Femur (tissue), 1 donor: ENCODE results near the gene NEURL1.
"Not testable (repeated sequence)": the region's sequence is repeated elsewhere in the genome, so short reads cannot be mapped to it uniquely, and the experiment has no call there.

ENCODE experiments used
- DNase-seq: peaks from one replicate; pipeline ENCODE4 v3.0.0-alpha.2; 2017

The NEURL1 gene

DNA sequence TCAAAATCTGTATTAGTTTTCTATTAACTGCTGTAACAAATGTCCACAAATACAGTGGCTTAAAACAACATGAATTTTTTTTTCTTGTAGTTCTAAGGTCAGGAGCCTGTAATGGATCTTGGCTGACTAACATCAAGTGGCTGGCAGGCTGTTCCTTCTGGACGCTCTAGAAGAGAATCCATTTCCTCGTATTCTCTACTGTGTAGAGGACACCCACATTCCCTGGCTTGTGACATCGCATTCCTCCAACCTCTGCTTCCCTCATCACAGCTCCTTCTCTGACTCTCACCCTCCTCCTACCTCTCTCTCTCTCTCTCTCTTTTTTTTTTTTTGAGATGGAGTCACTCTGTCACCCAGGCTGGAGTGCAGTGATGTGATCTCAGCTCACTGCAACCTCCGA, 30.0 kb upstream of the NEURL1 start:
- DNase-seq, result no peak

DNA sequence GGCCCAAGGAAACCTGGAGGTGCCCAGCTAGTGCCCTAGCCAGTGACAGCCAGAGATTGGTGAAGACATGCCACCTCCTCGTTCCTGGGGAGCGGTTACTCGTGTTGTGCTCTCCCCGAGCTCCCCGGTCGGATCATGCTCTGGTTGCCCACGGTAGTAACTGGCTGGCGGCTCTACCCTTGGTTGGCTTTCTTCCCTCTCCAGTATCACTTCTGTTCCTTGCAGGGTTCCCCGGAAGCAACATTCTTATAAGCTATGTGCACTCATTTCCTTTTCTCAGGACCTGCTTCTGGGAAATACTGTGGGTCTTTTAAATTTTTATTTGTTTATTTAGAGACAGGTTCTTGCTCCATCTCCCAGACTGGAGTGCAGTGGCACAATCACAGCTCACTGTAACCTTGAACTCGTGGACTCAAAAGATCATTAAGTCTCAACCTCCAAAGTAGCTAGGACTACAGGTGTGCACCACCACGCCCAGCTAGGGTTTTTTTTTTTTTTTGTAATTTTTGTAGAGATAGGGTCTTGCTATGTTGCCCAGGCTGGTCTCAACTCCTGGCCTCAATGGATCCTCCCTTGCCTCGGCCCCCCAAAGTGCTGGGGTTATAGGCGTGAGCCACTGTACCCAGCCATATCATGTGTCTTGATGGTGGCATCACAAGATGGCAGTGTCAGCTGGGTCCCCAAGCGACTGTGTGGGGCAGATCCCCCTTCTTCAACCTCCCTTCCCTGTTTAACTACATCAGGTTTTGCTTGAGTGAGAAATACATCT, 27.9 kb upstream of the NEURL1 start:
- DNase-seq, result no peak

DNA sequence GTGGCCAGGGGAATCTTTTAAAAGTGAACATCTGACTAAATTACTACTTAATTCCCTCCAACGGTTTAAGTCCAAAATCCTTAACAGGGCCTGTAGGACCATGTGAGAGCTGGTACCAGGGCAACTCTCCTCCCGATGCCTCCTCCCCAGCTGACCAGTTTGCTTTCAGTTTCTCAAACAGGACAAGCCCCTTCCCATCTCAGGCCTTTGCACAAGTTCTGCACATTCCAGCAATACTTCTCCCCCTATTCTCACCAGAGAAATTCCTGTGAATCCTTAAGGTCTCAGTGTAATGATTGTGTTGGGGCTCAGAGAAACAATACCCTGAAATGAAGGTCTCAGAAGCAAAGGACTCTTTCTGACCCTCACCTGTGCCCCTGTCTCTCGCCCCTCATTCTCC, 26.8 kb upstream of the NEURL1 start:
- DNase-seq, result no peak

DNA sequence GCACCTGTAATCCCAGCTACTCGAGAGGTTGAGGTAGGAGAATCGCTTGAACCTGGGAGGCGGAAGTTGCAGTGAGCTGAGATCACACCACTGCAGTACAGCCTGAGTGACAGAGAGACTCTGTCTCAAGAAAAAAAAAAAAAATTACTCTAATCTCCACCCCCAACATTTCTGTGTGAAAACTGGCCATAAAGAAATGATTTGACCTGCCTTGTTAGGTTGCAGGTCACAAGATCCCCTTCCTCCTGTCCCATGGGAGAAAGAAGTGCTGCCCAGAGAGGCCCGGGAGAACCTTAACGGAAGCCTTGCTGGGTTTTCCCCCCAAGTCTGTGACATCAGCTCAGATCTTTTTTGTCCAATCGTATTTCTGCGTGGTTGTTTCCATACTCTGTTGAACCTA, 26.1 kb upstream of the NEURL1 start:
- no peak for DNase-seq

DNA sequence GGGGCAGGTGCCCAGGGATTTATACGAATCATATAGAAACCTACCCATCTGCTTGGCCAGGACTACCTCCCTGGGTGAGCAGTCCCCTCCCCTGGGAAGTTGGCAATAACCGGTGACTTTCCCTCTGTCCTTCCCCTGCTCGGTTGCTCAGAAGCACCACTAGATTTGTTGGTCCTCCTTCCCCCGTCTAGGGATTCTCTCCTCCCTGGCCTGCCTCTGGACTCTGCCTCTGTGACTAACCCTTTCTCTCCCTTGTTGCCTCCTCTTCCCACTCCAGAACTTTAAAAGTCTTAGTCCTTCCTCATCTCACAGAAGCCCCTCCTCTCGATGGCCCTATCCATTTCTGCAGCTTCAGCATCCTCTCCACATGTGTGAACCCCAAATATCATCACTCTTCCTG, 24.3 kb upstream of the NEURL1 start:
- DNase-seq, result no peak

DNA sequence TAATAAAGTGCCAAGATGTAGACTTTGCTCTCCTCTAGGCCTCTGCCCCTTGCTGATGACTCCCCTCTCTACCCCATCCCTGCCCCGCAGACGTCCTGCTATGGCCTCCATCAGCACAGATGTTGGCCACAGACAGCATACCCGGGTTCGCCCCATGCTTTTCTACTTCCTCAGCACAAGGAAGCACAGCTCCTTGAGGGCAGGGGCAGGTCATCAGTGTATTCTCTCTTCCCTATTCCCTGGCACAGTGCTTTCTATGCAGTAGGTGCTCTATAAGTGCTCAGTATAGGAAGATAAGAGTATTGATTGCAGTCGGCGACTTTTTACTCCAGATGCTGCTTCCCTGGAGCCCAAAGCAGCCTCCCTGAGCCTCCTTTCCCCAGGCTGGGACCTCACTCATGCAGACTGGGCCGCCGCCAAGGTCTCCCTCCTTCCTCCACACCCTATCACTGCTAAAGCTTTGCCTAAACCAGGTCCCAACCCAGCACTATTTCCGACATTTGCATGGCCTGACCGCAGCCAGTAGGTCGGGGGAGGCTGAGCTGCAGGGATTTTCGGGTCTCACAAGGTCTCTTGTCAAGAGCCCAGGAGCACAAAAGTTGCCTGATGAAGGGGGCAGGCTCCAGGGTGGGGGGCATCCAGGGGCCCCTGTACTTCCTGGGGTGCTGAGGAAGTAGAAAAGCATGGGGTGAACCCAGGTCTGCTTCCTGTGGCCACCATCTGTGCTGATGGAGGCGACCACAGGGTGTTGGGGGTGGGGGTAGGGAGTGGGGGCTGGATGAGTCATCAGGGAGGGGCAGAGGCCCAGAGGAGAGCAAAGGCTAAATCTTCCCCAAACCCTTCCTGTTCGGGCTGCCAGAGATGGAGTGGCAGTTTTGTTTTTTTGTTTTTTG, 22.5 kb upstream of the NEURL1 start:
- DNase-seq, result peak; percentile 34

DNA sequence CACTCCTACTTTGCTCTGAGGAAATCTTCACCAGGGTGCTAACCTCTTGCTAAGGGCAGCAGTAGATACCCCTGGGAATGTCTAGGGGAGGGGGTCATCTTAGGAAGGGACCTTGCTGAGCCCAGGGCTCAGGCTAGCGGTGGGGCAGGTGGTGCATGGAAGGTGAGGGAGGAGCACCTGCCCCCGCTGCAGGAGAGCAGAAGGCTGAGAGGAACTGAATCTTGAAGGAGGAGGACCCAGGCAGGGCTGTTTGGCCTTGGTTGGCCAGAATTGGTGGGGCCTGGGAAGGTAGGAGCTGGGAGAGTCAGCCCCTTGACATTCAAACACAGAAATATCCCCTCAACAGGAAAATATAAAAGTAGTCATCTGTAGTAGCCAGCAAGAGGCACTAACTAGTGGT, 21.5 kb upstream of the NEURL1 start:
- no peak for DNase-seq

DNA sequence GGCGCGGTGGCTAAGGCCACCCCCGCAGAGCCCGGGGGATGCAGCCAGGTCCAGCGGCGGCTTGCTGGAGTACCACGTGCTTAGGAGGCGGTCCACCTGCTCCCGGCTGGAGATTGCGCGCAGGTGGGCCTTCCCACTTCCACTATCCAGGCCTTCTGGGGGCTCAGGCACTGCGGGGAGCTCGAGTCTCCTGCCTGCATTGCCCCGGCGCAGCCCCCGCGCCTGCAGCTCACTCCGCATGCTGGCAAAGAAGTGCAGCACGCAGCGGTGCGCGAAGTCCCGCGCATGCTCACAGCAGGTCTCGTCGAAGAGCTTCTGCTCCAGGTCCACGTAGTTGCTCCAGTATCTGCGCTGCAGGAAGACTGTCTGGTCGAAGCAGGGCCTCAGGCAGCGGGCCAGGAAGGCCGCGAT, 20.2 kb upstream of the NEURL1 start:
- no peak for DNase-seq

DNA sequence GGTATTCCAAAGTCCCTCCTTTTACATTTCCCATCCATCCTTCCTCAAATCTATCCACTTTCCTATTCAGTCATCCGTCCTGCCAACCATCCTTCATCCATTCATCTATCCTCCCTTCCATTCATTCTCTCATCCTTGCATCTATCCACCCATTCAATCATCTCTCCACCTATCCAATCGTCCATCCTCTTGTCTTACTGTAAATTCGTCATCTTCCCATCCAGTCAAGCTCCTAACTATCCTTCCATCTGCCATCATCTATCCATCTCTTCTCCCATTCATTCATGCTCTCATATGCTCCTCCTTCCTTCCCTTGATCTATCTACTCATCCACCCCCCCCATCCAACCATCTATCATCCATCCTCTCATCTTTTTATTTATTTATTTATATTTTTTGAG, 19.4 kb upstream of the NEURL1 start:
- no peak for DNase-seq

DNA sequence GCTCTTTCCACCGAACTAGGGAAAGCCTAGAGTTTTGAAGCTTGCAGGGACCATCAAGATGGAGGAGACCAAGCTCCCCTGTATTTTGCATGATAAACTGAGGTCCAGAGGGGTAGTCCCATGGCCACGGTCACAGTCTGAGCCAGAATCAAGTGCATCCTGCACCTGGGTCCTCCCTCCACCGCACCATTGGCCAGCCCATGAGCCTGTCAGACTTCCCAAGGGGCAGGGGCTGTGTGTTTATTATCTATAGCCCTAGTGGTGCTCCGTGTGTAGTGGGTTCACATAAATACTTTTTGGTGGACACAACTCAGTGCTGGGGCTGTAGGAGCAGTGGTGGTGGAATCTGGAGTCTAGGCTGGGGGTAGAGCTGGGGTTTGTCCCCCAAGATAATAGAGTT, 18.1 kb upstream of the NEURL1 start:
- DNase-seq, result no peak

DNA sequence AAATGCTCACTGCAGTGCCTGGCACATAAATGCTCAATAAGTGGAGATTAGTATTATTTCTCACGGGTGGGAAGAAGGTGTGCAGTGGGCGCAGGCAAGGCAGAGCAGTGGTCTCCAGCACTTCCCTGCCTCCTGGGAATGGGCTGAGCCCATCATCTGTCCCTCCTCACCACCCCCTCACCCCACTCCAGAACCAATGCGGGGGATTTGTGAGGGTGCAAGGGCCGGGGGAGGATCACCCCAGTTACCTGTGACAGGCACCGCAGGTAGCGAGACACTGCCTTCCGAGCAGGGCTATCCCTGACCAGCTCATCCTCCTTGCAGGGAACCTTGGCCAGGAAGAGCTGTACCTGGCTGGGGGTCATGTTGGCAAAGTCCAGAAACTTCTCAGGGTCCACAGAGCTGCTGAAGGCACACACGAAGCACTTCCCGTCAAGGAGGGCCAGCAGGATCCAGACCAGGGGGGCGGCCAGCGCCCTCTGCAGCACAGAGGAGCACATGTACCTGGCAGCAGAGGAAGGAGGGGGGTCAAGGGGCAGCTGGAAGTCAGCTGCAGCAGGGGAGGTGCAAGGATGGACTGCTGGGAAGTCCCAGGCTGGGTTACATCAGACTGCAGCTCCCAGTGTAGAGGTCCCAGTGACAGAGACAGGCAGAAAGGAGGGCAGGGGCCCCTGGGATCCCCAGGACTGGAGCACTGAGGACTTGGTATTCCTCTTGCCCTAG, 17.3 kb upstream of the NEURL1 start:
- no peak for DNase-seq

DNA sequence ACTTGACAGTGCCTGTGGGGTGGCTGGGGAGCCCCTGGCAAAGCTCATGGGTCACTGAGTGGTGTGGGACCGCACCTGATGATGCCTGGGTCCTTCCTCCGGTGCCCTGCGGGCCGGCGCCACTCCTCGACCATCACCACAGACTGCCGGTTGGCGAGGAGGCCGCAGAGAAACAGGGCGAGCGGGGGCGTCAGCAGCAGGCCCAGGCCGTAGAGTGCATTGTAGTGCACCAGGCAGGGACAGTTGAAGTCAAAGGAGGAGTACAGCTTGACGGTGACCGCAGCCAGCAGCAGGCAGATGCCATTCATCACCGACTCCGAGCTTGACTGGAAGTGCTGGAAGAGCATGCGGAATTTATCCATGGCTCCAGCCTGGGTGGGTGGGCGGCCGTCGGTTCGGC, 14.8 kb upstream of the NEURL1 start:
- DNase-seq, result no peak

DNA sequence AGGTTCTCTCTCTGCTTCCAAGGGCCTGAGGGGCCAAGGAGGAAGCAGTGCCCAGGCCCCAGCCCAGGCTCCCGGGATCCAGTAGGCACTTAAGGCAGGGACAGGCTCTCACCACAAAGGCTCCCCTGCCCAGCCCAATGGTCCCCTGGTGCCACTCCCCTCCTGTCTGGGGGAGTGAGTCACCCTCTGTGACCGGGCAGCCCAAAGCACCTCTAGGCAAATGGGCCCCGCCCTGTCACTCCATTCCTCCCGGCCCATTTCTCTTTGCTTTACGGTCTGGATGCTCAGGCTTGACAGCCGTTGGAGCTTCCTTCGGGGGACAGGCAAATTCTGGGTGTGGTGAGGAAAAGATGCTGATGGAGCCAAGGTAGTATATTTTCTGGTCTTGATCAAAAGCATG, 14.4 kb upstream of the NEURL1 start, which contains the start of gene CALHM3:
Gene CALHM3, minus strand, starts transcription at position 106 of the 400 bp plus-strand sequence. CDS start 208 bp downstream, outside the sequence.
- no peak for DNase-seq

DNA sequence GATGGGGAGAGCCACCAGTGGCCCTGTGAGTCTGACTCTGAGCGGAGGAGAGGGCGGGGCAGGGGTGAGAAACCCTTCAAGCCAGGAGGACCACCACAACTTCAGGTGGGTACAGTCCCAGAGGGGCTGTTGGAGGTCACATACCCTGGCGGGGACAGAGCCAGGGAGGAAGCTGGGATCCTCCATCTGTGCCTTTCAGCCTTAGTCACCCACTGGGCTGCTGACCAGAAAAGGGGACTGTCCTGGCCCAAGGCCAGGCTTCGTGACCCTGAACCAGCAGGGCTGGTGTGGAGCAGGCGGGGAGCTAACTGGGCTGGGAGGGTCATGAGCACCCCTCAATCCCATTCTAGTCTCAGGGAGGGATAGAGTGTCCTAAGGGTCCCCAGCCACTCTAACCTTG, 13.0 kb upstream of the NEURL1 start:
- DNase-seq, result no peak

DNA sequence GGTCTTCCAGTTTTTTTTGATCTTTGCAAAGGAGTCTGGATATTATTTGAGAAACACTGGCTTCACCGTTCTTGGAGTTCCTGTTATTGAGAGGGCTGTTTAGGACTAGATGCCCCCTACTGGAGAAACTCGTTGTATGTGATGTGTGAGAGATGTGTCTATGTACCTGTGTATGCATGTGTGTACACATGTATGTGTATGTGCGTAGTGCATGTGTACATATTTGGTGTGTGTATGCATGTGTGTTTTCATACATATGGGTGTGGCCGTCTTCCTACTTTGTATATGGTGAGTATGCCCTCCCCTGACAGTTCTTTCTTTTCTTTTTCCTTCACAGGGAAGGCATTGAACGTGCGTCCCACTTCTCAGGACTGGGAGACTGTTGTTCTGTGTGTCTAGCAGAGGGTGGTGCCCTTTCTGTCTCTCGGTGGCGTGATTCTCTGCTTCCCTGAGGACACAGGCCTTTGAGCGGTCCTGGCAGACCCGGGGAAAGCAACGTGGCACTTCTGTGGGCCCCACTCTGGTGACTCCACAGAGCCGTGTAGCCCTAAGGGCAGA, 11.5 kb upstream of the NEURL1 start:
- DNase-seq, result no peak

DNA sequence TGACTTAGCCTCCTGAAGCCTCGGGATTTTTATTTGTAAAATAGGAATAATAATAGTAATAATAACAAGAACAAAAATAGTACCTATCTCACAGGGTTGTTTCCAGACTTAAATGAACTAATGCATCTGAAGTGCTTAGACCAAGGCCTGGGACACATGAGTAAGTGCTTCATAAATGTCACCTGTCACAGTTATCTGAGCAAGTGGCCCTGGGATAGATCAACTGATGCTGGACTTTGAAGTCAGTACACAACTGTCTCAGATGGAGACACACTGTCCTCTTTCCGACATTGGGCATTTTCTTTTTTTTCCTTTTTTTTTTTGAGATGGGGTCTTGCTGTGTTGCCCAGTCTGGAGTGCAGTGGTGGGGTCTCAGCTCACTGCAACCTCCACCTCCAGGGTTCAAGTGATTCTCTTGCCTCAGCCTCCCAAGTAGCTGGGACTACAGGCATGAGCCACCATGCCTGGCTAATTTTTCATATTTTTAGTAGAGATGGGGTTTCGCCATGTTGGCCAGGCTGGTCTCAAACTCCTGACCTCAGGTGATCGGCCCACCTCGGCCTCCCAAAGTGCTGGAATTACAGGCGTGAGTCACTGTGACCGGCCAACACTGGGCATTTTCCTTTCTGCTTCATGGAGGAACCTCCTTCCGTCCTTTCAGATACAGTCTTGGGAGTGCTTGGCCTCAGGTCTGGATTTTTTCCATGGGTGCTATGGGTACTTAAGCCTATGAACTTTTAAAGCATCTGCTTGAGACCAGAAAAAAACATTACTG, 6.7 kb upstream of the NEURL1 start:
- DNase-seq, result not testable (repeated sequence)

DNA sequence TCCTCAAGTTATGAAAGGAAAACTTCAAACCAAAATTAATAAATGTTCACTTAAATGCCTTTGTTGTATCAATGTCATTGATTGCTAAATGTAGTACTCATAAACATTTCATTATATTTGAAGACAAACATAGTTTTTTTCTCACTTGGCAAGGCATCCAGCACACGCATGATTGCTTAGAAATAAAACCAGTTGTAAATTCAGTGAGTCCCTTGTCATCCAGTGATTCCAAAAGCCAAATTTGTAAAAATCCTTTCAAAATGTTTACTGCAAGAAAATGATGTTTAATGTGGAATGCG, 6.1 kb upstream of the NEURL1 start:
- DNase-seq, result no peak

DNA sequence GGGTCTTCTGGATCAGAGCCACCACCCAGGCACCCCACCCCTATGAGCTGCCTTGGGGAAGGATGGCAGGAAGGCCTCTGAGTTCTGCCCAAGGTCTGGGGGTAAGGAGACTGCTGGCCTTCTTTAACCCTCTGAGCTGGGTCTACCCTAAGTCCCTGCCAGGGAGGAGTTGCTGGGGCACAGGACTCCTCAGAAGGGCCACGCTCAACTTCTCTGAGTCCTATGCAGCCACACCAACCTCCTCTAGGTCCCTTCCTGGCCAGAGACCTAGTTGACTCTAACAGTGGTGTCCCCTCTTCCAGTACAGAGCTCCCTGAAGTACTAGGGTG, 2.6 kb upstream of the NEURL1 start:
- no peak for DNase-seq

DNA sequence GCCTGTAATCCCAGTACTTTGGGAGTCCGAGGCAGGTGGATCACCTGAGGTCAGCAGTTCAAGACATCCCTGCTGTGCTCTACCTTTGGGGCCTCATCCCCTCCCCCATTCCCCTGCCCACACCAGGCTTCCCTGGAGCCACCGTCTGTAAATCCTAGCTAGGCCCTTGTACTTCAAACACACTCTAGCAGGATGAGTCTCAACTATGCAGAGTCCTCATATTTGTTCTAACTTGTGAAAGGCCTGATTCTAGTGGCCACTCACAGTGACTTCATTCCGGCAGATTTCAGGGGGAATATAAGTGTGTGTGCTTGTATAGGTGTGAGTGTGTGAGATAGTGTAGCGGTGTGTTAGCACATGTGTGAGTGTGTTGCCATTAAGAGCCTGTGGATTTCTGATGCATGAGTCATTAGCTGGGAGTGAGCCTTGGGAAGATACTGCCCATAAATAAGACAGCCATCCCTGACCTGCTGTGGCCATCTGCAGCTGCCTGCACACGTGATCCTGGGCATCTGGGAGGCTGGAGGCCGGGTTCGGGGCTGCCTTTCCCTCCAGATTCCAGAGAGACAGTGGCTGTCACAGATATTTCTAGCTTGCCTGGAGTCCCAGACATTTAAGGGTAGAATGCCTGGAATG, 1.7 kb upstream of the NEURL1 start:
- DNase-seq, result peak; percentile 61

DNA sequence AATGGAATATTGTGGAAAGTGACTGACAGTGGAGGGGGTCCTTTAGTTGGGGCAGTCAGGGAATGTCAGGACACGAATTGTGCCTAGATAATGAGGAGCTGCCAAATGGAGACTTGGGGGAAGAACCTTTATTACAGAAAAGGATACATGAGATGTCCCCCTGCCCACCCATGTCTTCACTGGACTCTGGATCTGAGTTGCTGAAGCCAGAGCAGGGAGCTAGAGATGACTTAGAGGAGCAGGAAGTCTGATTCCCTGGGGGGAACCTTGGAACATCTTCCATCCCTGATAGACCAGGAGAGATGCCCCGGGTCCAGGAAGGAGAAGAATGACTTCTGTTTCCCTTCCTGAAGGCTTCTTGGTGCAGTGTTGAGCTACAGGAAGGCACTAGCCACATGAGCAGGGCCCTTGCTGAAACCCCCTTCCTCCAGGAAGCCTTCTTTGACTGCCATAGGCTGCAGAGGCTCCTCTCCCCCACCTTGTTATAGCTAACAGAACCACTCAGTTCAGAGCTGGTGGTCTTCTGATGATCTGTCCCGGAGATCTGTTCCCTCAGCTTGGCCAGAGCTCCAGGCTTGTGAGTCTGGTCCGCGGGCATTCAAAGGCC, 747 bp upstream of the NEURL1 start:
- DNase-seq, result no peak
